ENCODE results near the gene SARDH. TPM values are rescaled to one million over a fixed set of nuclear protein-coding genes. Genes with fewer than 3 reads are reported as not detected.

The SARDH gene
- total RNA-seq, 8 experiments from 2014 or later, result 0.20 to 3.4 (median 2.4) TPM

GRCh38 chr9:133726401-133727276 lies 11.5 kb downstream of the SARDH start:
- H3K27ac ChIP-seq, result no peak overlapping the region
- H3K4me1 ChIP-seq (replicated peaks in 1 of 2), result no peaks in the 10 kb centered on the region
- ATAC-seq (replicated peaks in 6 of 8), result peak; percentile 69 to 88 (median 78)
- H3K4me3 ChIP-seq, result no peak overlapping the region
- in situ Hi-C loops (cut with MboI; ENCODE audit: low pct_unique_long_range_greater_than_20kb in 2 of 9, low sequenced_read_pairs in 9 of 9, unreplicated experiment in 9 of 9), result loop anchor here in 2 of 9 experiments (10.0 to 25.0 kb wide), 2 partner anchors 189 to 192 kb away; partner anchors contain the start of gene ADAMTSL2 (in 2 of the 2)
- 0 to 100% (median 39%) methylated on average over 1 to 10 of the region's 14 CpGs; no CpG with 5 or more reads in 2 of the 10 experiments for WGBS, 10 experiments

DNA sequence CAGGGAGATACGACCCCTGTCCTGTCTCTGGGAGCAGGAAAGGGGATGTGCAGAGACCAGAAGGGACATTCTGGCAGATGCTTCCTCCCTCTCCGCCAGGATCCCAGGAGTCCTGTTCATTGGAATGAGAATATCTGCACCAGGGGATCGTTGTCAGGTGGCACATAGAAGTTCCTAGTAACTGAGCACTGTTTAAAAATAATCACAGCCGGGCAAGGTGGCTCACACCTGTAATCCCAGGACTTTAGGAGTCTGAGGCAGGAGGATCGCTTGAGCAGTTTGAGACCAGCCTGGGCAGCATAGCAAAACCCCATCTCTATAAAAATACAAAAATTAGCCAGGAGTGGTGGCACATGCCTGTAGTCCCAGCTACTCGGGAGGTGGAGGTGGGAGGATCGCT lies 12.3 kb downstream of the SARDH start:
- in situ Hi-C loops (cut with MboI; ENCODE audit: low pct_unique_long_range_greater_than_20kb in 2 of 9, low sequenced_read_pairs in 9 of 9, unreplicated experiment in 9 of 9), result loop anchor here in 2 of 9 experiments (10.0 to 25.0 kb wide), 2 partner anchors 189 to 191 kb away; partner anchors contain the start of gene ADAMTSL2 (in 2 of the 2)
- no peak overlapping the region for H3K27ac ChIP-seq
- 60 to 100% (median 77%) methylated on average over 1 to 3 of the region's 7 CpGs; no CpG with 5 or more reads in 4 of the 10 experiments for WGBS, 10 experiments
- no peaks in the 10 kb centered on the region for H3K4me1 ChIP-seq (replicated peaks in 1 of 2)
- H3K4me3 ChIP-seq, result no peak overlapping the region
- no peak for ATAC-seq (replicated peaks in 6 of 8)

DNA sequence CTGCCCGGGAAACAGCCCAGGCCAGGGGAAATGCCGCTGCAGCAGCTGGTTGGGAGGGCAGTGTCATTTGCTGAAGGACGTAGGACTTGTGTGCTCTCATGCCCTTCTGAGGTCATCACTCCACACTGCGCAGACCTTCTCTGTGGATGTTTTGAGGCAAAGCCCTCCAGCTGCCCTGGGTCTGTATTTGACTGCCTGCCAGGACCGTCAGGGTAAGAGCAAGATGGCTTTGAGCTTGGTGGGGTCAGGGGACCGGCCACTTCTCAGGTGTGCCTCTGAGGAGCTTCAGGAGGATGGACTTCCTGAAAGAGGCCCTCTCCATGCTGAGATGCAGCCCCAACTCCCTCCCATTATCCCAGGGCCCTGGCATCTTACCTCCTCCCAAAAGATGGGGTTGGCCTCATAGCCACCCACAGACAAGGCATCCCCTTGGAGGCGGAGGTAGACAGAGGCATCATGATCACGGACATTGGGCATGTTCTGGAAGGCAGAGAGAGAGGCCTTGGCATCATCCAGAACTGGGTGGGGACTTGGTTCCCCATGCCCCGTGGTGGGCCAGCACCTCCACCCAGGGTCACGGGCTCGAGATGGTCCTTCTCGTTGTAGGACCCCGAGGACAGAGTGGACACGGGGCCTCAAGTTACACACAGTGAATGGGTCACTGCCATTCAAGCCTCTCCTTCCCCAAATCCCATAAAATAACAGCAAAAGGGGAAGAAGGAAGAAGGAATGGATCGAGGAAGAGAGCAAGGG lies 19.4 kb downstream of the SARDH start:
- no peak for ATAC-seq (replicated peaks in 6 of 8)
- no peak overlapping the region for H3K27ac ChIP-seq
- in situ Hi-C loops (cut with MboI; ENCODE audit: low pct_unique_long_range_greater_than_20kb in 2 of 9, low sequenced_read_pairs in 9 of 9, unreplicated experiment in 9 of 9), result loop anchor here in 1 of 9 experiments (25.0 kb wide), 1 partner anchor 181 kb away; the partner anchor contains the start of gene ADAMTSL2
- 50 to 100% (median 76%) methylated on average over 1 to 5 of the region's 15 CpGs; no CpG with 5 or more reads in 2 of the 10 experiments for WGBS, 10 experiments
- H3K4me1 ChIP-seq (replicated peaks in 1 of 2), result peaks cover 0 to 6% of the 10 kb centered on the region in 2 donors
- no peak overlapping the region for H3K4me3 ChIP-seq

GRCh38 chr9:133717113-133718031 lies 20.8 kb downstream of the SARDH start:
- H3K27ac ChIP-seq, result no peak overlapping the region
- no peak overlapping the region for H3K4me3 ChIP-seq
- no peak for ATAC-seq (replicated peaks in 6 of 8)
- peaks cover 3 to 6% of the 10 kb centered on the region in 2 donors for H3K4me1 ChIP-seq (replicated peaks in 1 of 2)
- 80 to 100% (median 90%) methylated on average over 1 to 6 of the region's 20 CpGs; no CpG with 5 or more reads in 5 of the 10 experiments for WGBS, 10 experiments
- in situ Hi-C loops (cut with MboI; ENCODE audit: low pct_unique_long_range_greater_than_20kb in 2 of 9, low sequenced_read_pairs in 9 of 9, unreplicated experiment in 9 of 9), result loop anchor here in 1 of 9 experiments (25.0 kb wide), 1 partner anchor 180 kb away; the partner anchor contains the start of gene ADAMTSL2

GRCh38 chr9:133716564-133717112 lies 21.5 kb downstream of the SARDH start:
- Histone ChIP-seq H3K4me1 (replicated peaks in 1 of 2) (peaks cover 3 to 6% of the 10 kb centered on the region in 2 donors), H3K27ac (no peak overlapping the region), H3K4me3 (no peak overlapping the region)
- in situ Hi-C loops (cut with MboI; ENCODE audit: low pct_unique_long_range_greater_than_20kb in 2 of 9, low sequenced_read_pairs in 9 of 9, unreplicated experiment in 9 of 9), result loop anchor here in 1 of 9 experiments (25.0 kb wide), 1 partner anchor 179 kb away; the partner anchor contains the start of gene ADAMTSL2
- ATAC-seq (replicated peaks in 6 of 8), result peak in 3 of 8 experiments; percentile 4 to 45 (median 22)
- 92 to 100% methylated on average over 1 to 4 of the region's 8 CpGs; no CpG with 5 or more reads in 8 of the 10 experiments for WGBS, 10 experiments

- ATAC-seq (replicated peaks in 6 of 8), result peak in 7 of 8 experiments; percentile 18 to 67 (median 54)
- no peak overlapping the region for H3K27ac ChIP-seq
- WGBS, 10 experiments, result 30 to 100% (median 67%) methylated on average over 1 to 6 of the region's 21 CpGs; no CpG with 5 or more reads in 4 of the 10 experiments
- in situ Hi-C loops (cut with MboI; ENCODE audit: low pct_unique_long_range_greater_than_20kb in 2 of 9, low sequenced_read_pairs in 9 of 9, unreplicated experiment in 9 of 9), result loop anchor here in 1 of 9 experiments (25.0 kb wide), 1 partner anchor 179 kb away; the partner anchor contains the start of gene ADAMTSL2
- H3K4me1 ChIP-seq (replicated peaks in 1 of 2), result peaks cover 3 to 6% of the 10 kb centered on the region in 2 donors
- no peak overlapping the region for H3K4me3 ChIP-seq
Observed at GRCh38 chr9:133715866-133716563, 22.1 kb downstream of the SARDH start.

DNA sequence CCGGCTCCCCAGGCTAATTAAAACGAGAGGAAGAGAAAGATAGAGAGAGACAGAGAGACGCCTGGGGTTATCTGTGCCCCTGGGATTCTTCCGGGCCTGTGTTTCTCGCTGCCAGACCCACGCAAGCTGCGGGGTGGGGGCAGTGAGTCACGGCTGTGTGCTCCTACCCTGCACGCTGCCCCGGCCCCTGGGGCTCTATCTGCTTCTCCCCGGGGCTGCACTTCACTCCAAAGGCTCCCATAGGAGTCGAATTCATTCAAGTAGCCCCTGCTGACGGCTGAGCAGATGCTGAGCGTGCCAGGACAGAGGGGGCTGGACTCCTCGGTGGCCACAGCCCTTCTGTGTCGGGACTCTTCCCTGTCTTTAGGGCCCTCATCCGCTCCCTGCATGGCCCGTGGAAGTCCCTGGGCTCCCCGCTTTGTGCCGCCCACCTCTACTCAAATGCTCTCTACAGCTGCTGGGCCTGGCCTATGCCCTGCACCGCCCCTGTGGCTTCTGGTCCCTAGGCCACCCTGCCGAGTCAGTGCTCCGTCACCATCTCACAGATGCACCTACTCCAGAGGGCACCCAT lies 22.8 kb downstream of the SARDH start:
- WGBS, 10 experiments, result 53 to 87% (median 73%) methylated on average over 1 to 11 of the region's 23 CpGs; no CpG with 5 or more reads in 2 of the 10 experiments

DNA sequence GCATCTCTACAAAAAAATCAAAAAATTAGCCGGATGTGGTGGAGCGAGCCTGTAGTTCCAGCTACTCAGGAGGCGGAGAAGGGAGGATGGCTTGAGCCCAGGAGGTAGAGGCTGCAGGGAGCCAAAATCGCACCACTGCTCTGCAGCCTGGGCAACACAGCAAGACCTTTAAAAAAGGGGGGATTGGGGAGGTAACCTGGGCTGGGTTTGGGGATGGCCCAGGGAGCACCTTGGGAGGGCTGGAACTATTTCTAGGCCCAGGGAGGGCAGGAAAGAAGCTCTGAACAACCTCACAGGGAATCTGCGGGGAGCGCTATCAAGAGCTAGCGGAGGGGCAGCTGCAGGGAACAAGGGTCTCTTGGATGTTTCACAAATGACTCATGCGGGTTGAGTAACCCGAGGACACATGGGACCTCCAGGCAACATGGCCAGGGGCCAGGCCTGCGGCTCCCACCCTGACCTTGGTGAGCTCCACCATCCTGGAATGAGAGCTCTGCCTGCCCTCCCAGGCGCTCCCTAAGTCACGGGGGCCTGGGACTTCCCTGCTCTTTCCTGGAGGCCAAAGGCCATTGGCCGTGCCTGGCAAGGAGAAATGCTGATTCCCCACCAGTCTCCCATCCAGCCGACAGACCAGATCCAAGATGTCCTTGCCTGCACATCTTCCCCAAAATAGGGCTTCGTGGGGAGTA lies 23.4 kb downstream of the SARDH start:
- 62 to 100% (median 85%) methylated on average over 1 to 7 of the region's 15 CpGs; no CpG with 5 or more reads in 2 of the 10 experiments for WGBS, 10 experiments
- no peak overlapping the region for H3K27ac ChIP-seq

More for the DNA sequence above, 22.8 kb downstream of the SARDH start:
- H3K4me1 ChIP-seq (replicated peaks in 1 of 2), result peaks cover 3 to 6% of the 10 kb centered on the region in 2 donors
- in situ Hi-C loops (cut with MboI; ENCODE audit: low pct_unique_long_range_greater_than_20kb in 2 of 9, low sequenced_read_pairs in 9 of 9, unreplicated experiment in 9 of 9), result loop anchor here in 1 of 9 experiments (25.0 kb wide), 1 partner anchor 178 kb away; the partner anchor contains the start of gene ADAMTSL2
- no peak overlapping the region for H3K27ac ChIP-seq
- ATAC-seq (replicated peaks in 6 of 8), result peak in 5 of 8 experiments; percentile 7 to 31 (median 14)
- no peak overlapping the region for H3K4me3 ChIP-seq

GRCh38 chr9:133713960-133714495 lies 24.1 kb downstream of the SARDH start:
- in situ Hi-C loops (cut with MboI; ENCODE audit: low pct_unique_long_range_greater_than_20kb in 2 of 9, low sequenced_read_pairs in 9 of 9, unreplicated experiment in 9 of 9), result loop anchor here in 1 of 9 experiments (25.0 kb wide), 1 partner anchor 177 kb away; the partner anchor contains the start of gene ADAMTSL2
- WGBS, 10 experiments, result 0 to 93% (median 91%) methylated on average over 2 to 10 of the region's 18 CpGs; no CpG with 5 or more reads in 4 of the 10 experiments
- no peak for ATAC-seq (replicated peaks in 6 of 8)

More for the DNA sequence above, 23.4 kb downstream of the SARDH start:
- peak in 4 of 8 experiments; percentile 13 to 42 (median 24) for ATAC-seq (replicated peaks in 6 of 8)
- Histone ChIP-seq H3K4me3 (no peak overlapping the region), H3K4me1 (replicated peaks in 1 of 2) (peaks cover 4 to 9% of the 10 kb centered on the region in 2 donors)
- in situ Hi-C loops (cut with MboI; ENCODE audit: low pct_unique_long_range_greater_than_20kb in 2 of 9, low sequenced_read_pairs in 9 of 9, unreplicated experiment in 9 of 9), result loop anchor here in 1 of 9 experiments (25.0 kb wide), 1 partner anchor 177 kb away; the partner anchor contains the start of gene ADAMTSL2

More at GRCh38 chr9:133713960-133714495, 24.1 kb downstream of the SARDH start:
- Histone ChIP-seq H3K4me1 (replicated peaks in 1 of 2) (peaks cover 11 to 16% of the 10 kb centered on the region in 2 donors), H3K4me3 (no peak overlapping the region), H3K27ac (no peak overlapping the region)
